HG02852 (cell line): Measurements from ENCODE around the gene CIDEB.

Source experiments
- ATAC-seq: cut with Tn5 transposase; IDR thresholded peaks from one replicate; pipeline ENCODE4 v1.9.1; 2021; ENCODE audit warnings: mild to moderate bottlenecking, moderate library complexity; ENCODE audit not compliant: unreplicated experiment

CIDEB gene

DNA sequence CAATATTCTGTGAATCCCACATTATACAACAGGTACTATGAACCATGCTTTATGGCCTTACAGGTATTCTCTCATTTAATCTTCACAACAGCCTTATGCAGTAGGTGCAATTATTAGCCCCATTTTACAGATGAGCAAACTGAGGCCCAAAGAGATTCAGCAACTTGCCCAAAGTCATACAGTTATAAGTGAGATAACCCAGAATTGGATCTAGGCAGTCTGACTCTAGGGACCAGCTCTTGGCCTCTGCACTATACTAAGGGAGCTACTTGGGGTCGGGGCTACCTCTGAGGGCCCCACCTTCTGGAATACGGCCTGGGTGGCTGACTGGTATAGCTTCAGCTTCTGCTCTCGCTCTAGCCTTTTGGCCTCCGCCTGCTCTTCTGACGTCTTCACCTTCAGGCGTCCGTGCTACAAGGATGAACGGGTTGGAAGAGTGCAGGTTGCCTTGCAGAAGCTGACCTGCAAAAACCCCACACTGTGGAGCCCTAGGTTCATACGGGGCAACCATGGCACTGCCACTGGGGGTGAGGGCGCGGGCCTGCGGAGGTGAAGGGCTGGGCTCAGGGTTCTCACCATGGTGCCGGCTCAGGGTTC, 37.1 kb downstream of the CIDEB start:
- no peak for ATAC-seq

GRCh38 chr14:24269910-24270536, 37.8 kb downstream of the CIDEB start:
- no peak for ATAC-seq

GRCh38 chr14:24269368-24269767, 38.4 kb downstream of the CIDEB start:
- ATAC-seq, result no peak

GRCh38 chr14:24268225-24268624, 39.6 kb downstream of the CIDEB start:
- ATAC-seq, result no peak

DNA sequence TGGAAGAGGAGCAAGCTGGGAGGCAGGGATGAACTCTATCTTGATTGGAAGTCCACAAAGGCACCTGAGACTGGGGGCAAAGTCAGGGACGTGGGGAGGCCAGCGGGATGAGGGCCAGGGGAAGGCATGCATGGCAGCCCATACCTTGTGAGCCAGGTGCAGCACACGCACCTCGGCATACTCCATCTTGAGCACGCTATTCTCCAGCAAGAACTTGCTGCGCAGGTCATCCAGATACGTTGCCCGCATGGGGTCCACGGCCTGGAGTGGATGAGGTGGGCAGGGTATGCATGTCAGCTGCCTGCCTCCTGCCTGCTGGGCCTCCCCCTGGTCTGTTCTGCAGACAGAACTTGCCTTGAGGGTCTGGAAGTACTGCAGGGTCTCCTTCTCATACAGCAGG, 40.3 kb downstream of the CIDEB start:
- ATAC-seq, result no peak

GRCh38 chr14:24266344-24267244, 41.2 kb downstream of the CIDEB start:
- ATAC-seq, result no peak

- no peak for ATAC-seq
Observed at GRCh38 chr14:24264298-24264697, 43.5 kb downstream of the CIDEB start.

- no peak for ATAC-seq
Observed at GRCh38 chr14:24263848-24264247, 43.9 kb downstream of the CIDEB start.

GRCh38 chr14:24262821-24263733, 44.7 kb downstream of the CIDEB start, which contains the start of gene TGM1:
Gene TGM1, minus strand, starts transcription at chr14:24263177. Its CDS starts 825 bp downstream, at chr14:24262352.
- ATAC-seq, result no peak

- no peak for ATAC-seq
Observed at GRCh38 chr14:24261969-24262327, 45.8 kb downstream of the CIDEB start.

DNA sequence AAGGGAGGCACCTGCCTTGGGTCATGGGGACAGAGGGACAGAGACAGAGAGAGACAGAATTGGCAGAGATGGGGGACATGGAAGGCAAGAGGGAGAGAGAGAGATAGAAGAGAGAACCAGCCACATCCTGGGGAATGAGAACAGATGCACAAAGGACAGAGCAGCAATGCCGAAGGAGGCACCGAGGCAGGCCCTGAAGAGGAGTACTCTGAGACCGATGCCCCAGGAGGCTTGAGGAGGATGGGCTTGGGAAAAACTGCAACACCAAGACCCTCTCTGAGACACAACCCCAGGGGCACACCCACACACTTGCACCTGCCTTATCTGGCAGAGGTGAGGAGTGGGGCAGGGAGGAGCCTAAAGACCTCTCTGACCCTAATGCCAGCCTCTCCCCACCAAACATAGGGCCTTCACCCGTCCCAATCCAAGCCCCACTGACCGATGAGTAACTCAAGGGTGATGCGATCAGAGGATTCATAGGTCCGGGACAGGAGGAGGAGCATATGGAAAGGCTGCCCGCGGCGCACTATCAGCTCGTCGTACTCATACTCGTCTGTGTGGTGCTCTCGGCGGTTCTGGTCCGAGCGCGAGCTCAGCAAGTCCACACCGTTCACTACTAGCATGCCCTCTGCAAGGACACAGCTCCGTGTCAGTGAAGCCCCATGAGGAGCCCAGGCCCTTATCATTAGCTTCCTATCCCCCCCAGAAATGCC, 46.4 kb downstream of the CIDEB start:
- no peak for ATAC-seq

GRCh38 chr14:24260780-24261157, 47.0 kb downstream of the CIDEB start:
- ATAC-seq, result no peak

GRCh38 chr14:24260026-24260779, 47.6 kb downstream of the CIDEB start:
- no peak for ATAC-seq

GRCh38 chr14:24259282-24260025, 48.3 kb downstream of the CIDEB start:
- no peak for ATAC-seq

DNA sequence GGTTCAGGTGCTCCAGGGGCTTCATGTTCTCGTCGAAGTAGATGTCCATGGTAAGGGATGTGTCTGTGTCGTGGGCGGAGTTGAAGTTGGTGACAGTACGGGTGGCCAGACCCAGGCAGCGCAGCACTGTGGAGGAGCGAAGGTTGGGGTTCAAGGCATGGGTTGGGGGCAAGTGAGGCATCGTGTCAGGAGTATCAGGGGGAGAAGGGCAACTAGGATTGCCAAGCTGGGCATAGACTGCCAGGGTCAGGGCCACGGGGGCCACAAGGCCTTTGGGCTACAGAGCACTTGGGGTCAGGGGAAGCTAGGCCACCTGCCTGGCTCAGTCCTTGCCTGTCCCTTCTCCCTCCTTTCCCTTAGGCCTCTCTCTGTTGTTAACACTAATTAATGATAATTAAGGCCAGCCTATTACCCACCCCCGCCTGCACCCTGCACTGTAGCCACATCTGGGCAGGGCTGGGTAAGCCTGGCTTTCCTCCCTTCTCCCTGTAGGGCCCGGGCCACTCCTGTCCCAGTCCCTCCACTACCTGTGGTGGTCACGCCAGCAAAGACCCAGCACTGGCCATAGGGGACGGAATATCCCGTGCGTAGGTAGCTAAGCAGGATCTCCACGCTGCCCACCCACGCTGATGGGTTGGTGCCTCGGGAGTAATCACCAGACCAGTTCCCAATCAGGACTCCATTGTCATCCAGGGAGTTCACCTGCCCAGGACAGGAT, 49.1 kb downstream of the CIDEB start:
- ATAC-seq, result no peak

- no peak for ATAC-seq
Observed at GRCh38 chr14:24258119-24258518, 49.7 kb downstream of the CIDEB start.

GRCh38 chr14:24256960-24257359, 50.8 kb downstream of the CIDEB start:
- no peak for ATAC-seq
